GM18508 (cell line): ENCODE results near the gene FAM107A.

Source experiments
- ATAC-seq: cut with Tn5 transposase; IDR thresholded peaks from one replicate; pipeline ENCODE4 v1.9.1; 2021; ENCODE audit warnings: moderate number of reproducible peaks; ENCODE audit not compliant: insufficient read depth, unreplicated experiment

The FAM107A gene

GRCh38 chr3:58569287-58570001 lies 7.7 kb downstream of the FAM107A start:
- ATAC-seq, result no peak

GRCh38 chr3:58568572-58569286 lies 8.5 kb downstream of the FAM107A start:
- no peak for ATAC-seq

GRCh38 chr3:58567251-58567515 lies 10.0 kb downstream of the FAM107A start:
- ATAC-seq, result no peak

GRCh38 chr3:58566398-58567250 lies 10.6 kb downstream of the FAM107A start:
- ATAC-seq, result no peak

- ATAC-seq, result no peak
These were observed 11.4 kb downstream of the FAM107A start for GRCh38 chr3:58565621-58566397.

GRCh38 chr3:58564456-58565160 lies 12.6 kb downstream of the FAM107A start:
- ATAC-seq, result no peak

GRCh38 chr3:58564054-58564453 lies 13.1 kb downstream of the FAM107A start:
- no peak for ATAC-seq

- no peak for ATAC-seq
These were observed 13.7 kb downstream of the FAM107A start for GRCh38 chr3:58563386-58564035.

- no peak for ATAC-seq
These were observed 14.7 kb downstream of the FAM107A start for GRCh38 chr3:58562498-58562897.

GRCh38 chr3:58560771-58561311 lies 16.4 kb downstream of the FAM107A start:
- ATAC-seq, result no peak

- no peak for ATAC-seq
These were observed 17.6 kb downstream of the FAM107A start for GRCh38 chr3:58559586-58559985.

GRCh38 chr3:58557491-58557890 lies 19.7 kb downstream of the FAM107A start:
- no peak for ATAC-seq

GRCh38 chr3:58556761-58557221 lies 20.4 kb downstream of the FAM107A start:
- ATAC-seq, result no peak

- ATAC-seq, result no peak
These were observed 21.2 kb downstream of the FAM107A start for GRCh38 chr3:58556001-58556400.

- no peak for ATAC-seq
These were observed 22.0 kb downstream of the FAM107A start for GRCh38 chr3:58555203-58555602.

- ATAC-seq, result no peak
These were observed 24.2 kb downstream of the FAM107A start for GRCh38 chr3:58553003-58553402.

- no peak for ATAC-seq
These were observed 25.5 kb downstream of the FAM107A start for GRCh38 chr3:58551636-58552180.

GRCh38 chr3:58544541-58544940 lies 32.6 kb downstream of the FAM107A start:
- no peak for ATAC-seq
